ENCODE measurements around the gene ACSS3.
"Not testable (repeated sequence)": the region's sequence is repeated elsewhere in the genome, so short reads cannot be mapped to it uniquely, and the experiment has no call there.

Gene ACSS3, protein sequence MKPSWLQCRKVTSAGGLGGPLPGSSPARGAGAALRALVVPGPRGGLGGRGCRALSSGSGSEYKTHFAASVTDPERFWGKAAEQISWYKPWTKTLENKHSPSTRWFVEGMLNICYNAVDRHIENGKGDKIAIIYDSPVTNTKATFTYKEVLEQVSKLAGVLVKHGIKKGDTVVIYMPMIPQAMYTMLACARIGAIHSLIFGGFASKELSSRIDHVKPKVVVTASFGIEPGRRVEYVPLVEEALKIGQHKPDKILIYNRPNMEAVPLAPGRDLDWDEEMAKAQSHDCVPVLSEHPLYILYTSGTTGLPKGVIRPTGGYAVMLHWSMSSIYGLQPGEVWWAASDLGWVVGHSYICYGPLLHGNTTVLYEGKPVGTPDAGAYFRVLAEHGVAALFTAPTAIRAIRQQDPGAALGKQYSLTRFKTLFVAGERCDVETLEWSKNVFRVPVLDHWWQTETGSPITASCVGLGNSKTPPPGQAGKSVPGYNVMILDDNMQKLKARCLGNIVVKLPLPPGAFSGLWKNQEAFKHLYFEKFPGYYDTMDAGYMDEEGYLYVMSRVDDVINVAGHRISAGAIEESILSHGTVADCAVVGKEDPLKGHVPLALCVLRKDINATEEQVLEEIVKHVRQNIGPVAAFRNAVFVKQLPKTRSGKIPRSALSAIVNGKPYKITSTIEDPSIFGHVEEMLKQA

DNA sequence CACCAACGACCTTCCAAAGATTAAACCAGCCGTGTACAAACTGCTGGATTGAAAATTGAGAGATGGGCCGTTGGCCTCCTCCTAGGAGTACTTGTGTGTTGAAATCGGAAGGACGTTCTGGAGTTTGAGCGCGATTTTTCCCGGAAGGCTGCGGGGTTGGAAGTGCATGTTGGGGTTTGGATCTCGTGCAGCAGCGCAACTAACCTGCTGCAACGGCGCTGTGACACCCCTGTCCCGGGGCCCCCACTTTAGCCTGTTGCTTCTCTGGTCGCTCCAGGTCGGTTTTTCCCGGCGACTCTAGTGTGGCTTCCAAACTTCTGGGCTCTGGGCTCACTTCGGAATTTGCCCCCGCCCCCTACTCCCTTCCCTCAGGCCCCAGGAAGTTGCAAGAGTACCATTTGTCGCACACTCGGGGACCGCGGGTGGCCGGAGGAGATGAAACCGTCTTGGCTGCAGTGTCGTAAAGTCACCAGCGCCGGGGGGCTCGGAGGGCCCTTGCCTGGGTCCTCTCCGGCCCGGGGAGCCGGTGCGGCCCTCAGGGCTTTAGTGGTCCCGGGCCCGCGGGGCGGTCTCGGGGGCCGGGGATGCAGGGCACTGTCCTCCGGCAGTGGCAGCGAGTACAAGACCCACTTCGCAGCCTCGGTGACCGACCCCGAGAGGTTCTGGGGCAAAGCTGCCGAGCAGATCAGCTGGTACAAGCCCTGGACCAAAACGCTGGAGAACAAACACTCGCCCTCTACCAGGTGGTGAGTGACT lies at the start of gene ACSS3:
TSS of gene ACSS3 (plus strand) at position 394 of the 756 bp plus-strand sequence. CDS start at position 436, 42 bp downstream.
- TF ChIP-seq, protein P1, sequence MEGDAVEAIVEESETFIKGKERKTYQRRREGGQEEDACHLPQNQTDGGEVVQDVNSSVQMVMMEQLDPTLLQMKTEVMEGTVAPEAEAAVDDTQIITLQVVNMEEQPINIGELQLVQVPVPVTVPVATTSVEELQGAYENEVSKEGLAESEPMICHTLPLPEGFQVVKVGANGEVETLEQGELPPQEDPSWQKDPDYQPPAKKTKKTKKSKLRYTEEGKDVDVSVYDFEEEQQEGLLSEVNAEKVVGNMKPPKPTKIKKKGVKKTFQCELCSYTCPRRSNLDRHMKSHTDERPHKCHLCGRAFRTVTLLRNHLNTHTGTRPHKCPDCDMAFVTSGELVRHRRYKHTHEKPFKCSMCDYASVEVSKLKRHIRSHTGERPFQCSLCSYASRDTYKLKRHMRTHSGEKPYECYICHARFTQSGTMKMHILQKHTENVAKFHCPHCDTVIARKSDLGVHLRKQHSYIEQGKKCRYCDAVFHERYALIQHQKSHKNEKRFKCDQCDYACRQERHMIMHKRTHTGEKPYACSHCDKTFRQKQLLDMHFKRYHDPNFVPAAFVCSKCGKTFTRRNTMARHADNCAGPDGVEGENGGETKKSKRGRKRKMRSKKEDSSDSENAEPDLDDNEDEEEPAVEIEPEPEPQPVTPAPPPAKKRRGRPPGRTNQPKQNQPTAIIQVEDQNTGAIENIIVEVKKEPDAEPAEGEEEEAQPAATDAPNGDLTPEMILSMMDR (IDR thresholded peaks at IDR 0.05; ENCODE audit: insufficient read depth, missing control alignments): no peak
- FAIRE-seq (no peak), DNase-seq (ENCODE audit: insufficient read length, low spot score) (no peak)

DNA sequence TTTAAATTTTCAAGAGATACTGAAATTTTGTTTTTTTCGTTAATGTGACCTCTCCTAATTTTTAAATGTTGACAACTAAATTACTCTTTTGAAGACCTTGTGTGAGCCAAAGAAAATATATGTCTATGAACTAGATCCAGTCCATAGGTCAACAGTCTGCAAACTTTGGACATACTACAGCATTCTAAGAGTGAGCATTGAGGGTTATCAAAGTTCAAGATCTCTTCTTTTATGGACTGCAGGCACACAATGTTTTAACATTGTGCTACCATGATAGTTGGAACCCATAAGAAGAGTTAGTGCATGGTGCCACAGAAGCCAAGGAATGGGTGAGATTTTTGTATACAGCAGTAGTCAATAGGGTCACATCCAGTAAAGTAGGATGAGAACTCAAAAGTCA lies 43.0 kb upstream of the ACSS3 start:
- TF ChIP-seq, protein P1 (IDR thresholded peaks at IDR 0.05; ENCODE audit: insufficient read depth, missing control alignments): no peak
- peak; percentile 86 for FAIRE-seq
- DNase-seq (ENCODE audit: insufficient read length, low spot score): no peak

DNA sequence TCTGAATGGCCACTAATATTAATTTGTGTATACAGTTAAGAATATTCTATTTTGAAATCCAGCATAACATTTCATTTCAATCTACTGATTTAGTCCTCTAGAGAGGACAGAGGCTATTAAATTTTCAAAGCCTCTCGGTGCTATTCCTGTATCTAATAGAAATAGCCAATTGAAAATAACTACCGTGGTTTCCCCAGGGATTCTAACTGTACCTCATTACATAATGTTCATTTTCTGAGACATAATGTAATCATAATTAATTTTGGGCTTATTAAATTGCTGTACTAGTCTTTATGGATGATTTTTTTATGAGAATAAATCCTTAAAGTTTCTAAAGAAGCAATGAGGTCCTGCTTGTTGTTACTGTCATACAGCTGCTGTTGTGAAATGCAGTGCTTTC lies 38.6 kb upstream of the ACSS3 start:
- TF ChIP-seq, protein P1 (IDR thresholded peaks at IDR 0.05; ENCODE audit: insufficient read depth, missing control alignments): no peak
- DNase-seq (ENCODE audit: insufficient read length, low spot score) (no peak), FAIRE-seq (no peak)

DNA sequence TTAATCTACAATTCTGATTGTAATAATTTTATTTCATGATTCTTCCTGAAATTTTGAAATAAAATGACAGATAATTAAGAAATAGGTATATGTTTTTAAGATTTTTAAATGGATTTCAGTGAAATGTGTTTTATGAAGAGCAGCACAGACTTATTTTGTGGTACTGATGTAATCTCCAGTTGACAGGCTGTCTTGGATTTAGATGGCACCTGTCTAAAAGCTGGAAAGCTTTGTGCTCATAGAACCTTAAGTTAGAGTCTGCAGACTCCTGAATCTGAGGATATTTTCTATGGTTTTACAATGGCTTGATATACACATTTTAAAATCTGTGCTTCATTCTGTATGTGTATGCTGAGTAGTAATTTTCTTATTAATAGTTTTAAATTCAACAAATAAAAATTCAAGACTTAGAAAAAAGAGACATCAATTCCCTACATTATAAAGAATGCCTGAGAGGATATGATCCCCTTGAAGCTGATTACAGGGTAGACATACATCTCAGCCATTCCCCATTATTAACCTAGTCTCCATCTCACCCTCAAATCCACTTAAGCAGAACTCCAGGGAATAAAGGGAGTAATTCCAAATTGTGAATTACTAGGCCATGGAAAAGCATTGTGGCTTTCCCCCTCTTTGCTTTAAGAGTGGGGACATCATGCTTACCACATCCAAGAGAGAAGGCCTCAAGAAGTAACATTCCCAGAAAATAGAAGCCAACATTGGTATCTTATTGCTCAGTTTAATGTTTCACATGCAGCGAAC lies 33.7 kb upstream of the ACSS3 start:
- FAIRE-seq: peak; percentile 99
- TF ChIP-seq, protein P1 (IDR thresholded peaks at IDR 0.05; ENCODE audit: insufficient read depth, missing control alignments): no peak
- no peak for DNase-seq (ENCODE audit: insufficient read length, low spot score)

DNA sequence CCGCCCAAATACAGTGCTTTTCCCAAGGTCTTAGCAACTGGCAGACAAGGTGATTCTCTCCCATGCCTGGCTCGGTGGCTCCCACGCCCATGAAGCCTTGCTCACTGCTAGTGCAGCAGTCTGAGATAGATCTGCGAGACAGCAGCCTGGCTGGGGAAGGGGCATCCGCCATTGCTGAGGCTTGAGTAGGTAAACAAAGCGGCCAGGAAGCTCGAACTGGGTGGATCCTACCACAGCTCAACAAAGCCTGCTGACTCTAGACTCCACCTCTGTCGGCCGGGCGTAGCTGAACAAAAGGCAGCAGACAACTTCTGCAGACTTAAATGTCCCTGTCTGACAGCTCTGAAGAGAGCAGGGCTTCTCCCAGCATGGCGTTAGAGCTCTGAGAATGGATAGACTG lies 12.9 kb upstream of the ACSS3 start:
- FAIRE-seq; DNase-seq (ENCODE audit: insufficient read length, low spot score): not testable (repeated sequence)

DNA sequence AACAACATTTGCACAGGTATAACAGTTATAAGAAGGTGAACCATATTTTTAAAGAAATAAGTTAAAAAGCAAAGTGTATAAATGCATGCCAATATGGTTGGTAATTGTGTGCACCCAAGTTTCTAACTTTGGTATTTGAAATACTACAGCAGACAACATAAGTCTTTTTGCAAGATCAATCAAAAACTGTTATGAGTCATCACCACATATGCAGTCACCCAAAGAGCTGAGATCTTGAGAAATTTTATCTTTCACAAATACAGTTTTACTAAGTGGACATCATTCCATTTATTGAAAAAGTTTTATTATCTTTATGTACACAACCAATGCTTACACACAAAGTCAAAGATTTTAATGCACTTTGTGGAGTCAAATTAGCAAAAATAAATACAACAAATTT lies 7.0 kb upstream of the ACSS3 start:
- TF ChIP-seq, protein P1 (IDR thresholded peaks at IDR 0.05; ENCODE audit: insufficient read depth, missing control alignments): no peak
- peak; percentile 84 for FAIRE-seq
- no peak for DNase-seq (ENCODE audit: insufficient read length, low spot score)

DNA sequence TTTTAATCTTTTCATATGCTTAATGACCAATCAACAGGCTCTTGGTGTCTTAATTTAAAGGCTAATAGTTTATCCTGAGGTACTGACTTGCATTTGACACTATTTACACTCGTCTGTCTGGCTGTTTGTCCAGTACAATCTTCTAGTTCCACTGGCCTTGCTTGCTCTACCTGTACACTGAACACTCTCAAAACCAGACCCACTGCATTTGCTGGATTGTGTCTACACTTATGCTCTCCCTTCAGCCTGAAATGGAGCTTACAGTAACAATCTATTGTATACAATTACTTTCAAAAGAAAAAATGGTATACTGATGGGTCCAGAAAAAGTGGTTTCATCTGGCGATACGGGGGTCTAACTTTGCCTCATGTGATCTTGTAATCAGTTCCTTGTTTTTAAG lies 2.3 kb upstream of the ACSS3 start:
- FAIRE-seq (peak; percentile 92), DNase-seq (ENCODE audit: insufficient read length, low spot score) (no peak)
- TF ChIP-seq, protein P1 (IDR thresholded peaks at IDR 0.05; ENCODE audit: insufficient read depth, missing control alignments): no peak

All from D721Med (cell line).